ENCODE data around the gene CHCHD3. TPM values are rescaled to one million over a fixed set of nuclear protein-coding genes. Genes with fewer than 3 reads are reported as not detected.

Gene CHCHD3
- total and polyA plus RNA-seq, 7 donors = 61.7 to 93.4 (median 63.7) TPM

GRCh38 chr7:133053321-133053891 is 28.5 kb downstream of the CHCHD3 start:
- peaks cover 0 to 57% (median 39%) of the 10 kb centered on the region in 4 donors for H3K4me1 ChIP-seq
- DNase-seq = peak; percentile 72
- no peaks in the 10 kb centered on the region for H3K9me3 ChIP-seq
- TF ChIP-seq CTCF (IDR thresholded peaks at IDR 0.05) (no peak), EP300 (IDR thresholded peaks at IDR 0.05) (peak in 1 of 4 donors; percentile 45), POLR2A (IDR thresholded peaks at IDR 0.05) (no peak), POLR2AphosphoS5 (IDR thresholded peaks at IDR 0.05) (peak in 1 of 4 donors; percentile 55)
- WGBS, 2 donors = 70 to 84% methylated on average over 4 of the region's 4 CpGs
- peak overlapping the region; percentile 25 to 71 (median 50) for H3K27ac ChIP-seq
- H3K36me3 ChIP-seq = no peaks in the 10 kb centered on the region
- intact Hi-C loops (cut with DNase I) = no loop called here
- H3K4me3 ChIP-seq = no peak overlapping the region
- no peaks in the 10 kb centered on the region for H3K27me3 ChIP-seq

GRCh38 chr7:133052826-133053225 is 29.1 kb downstream of the CHCHD3 start:
- DNase-seq = no peak
- no peaks in the 10 kb centered on the region for H3K36me3 ChIP-seq
- no peaks in the 10 kb centered on the region for H3K27me3 ChIP-seq
- H3K9me3 ChIP-seq = no peaks in the 10 kb centered on the region
- intact Hi-C loops (cut with DNase I) = no loop called here
- H3K4me1 ChIP-seq = peaks cover 0 to 57% (median 39%) of the 10 kb centered on the region in 4 donors
- peak overlapping the region; percentile 25 to 71 (median 50) for H3K27ac ChIP-seq
- TF ChIP-seq CTCF (IDR thresholded peaks at IDR 0.05) (no peak), POLR2AphosphoS5 (IDR thresholded peaks at IDR 0.05) (no peak), EP300 (IDR thresholded peaks at IDR 0.05) (no peak)
- no peak overlapping the region for H3K4me3 ChIP-seq
- WGBS, 2 donors = 83 to 88% methylated on average over 2 of the region's 2 CpGs

DNA sequence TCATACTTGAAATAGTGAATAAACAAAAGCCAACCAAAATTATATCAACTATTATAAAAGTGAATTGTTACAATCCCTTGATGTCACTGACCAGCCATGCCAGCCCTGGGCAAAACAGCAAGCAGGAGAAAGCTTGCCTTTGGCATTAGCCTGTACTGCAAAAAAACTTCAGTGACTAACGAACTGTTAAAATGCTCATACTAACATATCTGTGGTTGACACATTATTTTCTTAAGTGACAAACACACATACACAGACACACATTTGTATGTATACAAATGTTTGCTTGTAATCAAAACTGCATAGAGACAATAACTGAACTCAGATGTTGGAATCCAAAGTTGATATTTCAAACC is 29.5 kb downstream of the CHCHD3 start:
- no peak overlapping the region for H3K4me3 ChIP-seq
- no peak for DNase-seq
- H3K27ac ChIP-seq = peak overlapping the region in 2 of 4 donors; percentile 56 to 71
- no peaks in the 10 kb centered on the region for H3K27me3 ChIP-seq
- 69 to 79% methylated on average over 1 of the region's 1 CpG for WGBS, 2 donors
- intact Hi-C loops (cut with DNase I) = no loop called here
- no peaks in the 10 kb centered on the region for H3K36me3 ChIP-seq
- H3K4me1 ChIP-seq = peaks cover 0 to 57% (median 39%) of the 10 kb centered on the region in 4 donors
- no peak for TF ChIP-seq POLR2AphosphoS5 (IDR thresholded peaks at IDR 0.05)
- H3K9me3 ChIP-seq = no peaks in the 10 kb centered on the region

DNA sequence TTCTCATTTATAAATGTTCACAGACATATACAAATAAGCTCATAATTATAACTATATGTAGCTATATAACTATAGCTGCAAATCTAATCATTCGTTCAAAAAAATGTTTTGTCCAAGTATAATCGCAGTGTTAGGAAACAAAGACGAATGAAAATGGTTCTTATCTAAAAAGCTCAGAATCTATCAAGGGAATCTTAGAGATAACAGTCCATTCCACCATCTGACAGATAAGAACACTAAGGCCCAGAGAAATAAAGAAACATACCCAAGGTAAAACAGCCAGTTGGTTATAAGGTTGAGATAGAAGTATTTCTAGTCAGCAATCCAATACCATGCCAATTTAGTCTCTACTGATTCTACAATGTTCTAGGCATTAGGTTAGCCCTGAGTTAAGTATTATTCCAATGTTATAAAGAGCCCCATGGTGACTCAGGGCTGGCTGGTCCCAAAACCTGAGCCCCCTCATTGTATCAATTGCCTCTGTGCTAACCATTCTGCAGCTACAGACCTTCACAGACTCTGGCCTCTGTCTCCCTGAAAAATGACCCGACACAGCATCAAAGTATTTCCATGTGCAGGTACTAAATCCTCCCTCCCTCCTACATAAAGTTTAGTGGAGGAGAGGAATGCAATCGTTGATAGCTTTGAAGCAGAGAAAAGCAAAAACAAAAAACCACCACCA is 30.0 kb downstream of the CHCHD3 start:
- Histone ChIP-seq H3K4me3 (no peak overlapping the region), H3K27ac (peak overlapping the region in 1 of 4 donors; percentile 71), H3K4me1 (peaks cover 0 to 57% (median 39%) of the 10 kb centered on the region in 4 donors), H3K36me3 (no peaks in the 10 kb centered on the region), H3K9me3 (no peaks in the 10 kb centered on the region), H3K27me3 (no peaks in the 10 kb centered on the region)
- no peak for DNase-seq
- intact Hi-C loops (cut with DNase I) = no loop called here
- TF ChIP-seq EP300 (IDR thresholded peaks at IDR 0.05) (no peak), CTCF (IDR thresholded peaks at IDR 0.05) (no peak)
- WGBS, 2 donors = 87 to 88% methylated on average over 5 of the region's 5 CpGs

- TF ChIP-seq CTCF (IDR thresholded peaks at IDR 0.05) (no peak), POLR2A (IDR thresholded peaks at IDR 0.05) (no peak), EP300 (IDR thresholded peaks at IDR 0.05) (no peak), POLR2AphosphoS5 (IDR thresholded peaks at IDR 0.05) (no peak)
- no peak overlapping the region for H3K4me3 ChIP-seq
- no peak for DNase-seq
- no peaks in the 10 kb centered on the region for H3K27me3 ChIP-seq
- H3K27ac ChIP-seq = no peak overlapping the region
- no peaks in the 10 kb centered on the region for H3K9me3 ChIP-seq
- WGBS, 2 donors = 30 to 36% methylated on average over 2 of the region's 2 CpGs
- peaks cover 0 to 49% (median 36%) of the 10 kb centered on the region in 4 donors for H3K4me1 ChIP-seq
- no peaks in the 10 kb centered on the region for H3K36me3 ChIP-seq
- intact Hi-C loops (cut with DNase I) = no loop called here
Observed at GRCh38 chr7:133051066-133051465, 30.8 kb downstream of the CHCHD3 start.
